IMR-90 (cell line): ENCODE data around the gene SF3A2. TPM values are rescaled to one million over a fixed set of nuclear protein-coding genes. Genes with fewer than 3 reads are reported as not detected.
A peak's percentile ranks its signal among the peaks of the same experiment; 100 is the strongest.

Experiments used
- ATAC-seq: fragments of 200-7000 bp; cut with Tn5 transposase; 2 replicates; pipeline ENCODE4 v1.9.1; 2020; ENCODE audit warnings: low read depth, mild to moderate bottlenecking, moderate library complexity
- BruUV-seq: library from RNA; stranded (reverse); fragments of 400-500 nt; replicated peaks from 2 replicates; lab custom pipeline; 2021; lab: Mats Ljungman, UMichigan
- CTCF ChIA-PET: fragments of 300-600 bp; formaldehyde crosslinking; extraction: SDS; loops from one replicate; lab custom pipeline; 2021; ENCODE audit warnings: antibody characterized with exemption; lab: Yijun Ruan, JAX
- POLR2A ChIA-PET: fragments of 300-600 bp; sonication (Branson Sonifier 250); formaldehyde crosslinking; loops from one replicate; lab custom pipeline; 2022; ENCODE audit warnings: antibody characterized with exemption; ENCODE audit not compliant: unreplicated experiment; lab: Charles Lee
- DNase-seq: peaks from one replicate; pipeline ENCODE4 v3.0.0; 2013
- H2AFZ ChIP-seq: replicated peaks from 2 replicates; pipeline ENCODE3; 2013; ENCODE audit warnings: low read length, mild to moderate bottlenecking; ENCODE audit not compliant: poor library complexity
- H2AK5ac ChIP-seq: 2 replicates; pipeline ENCODE4 v1.6.1; 2013; ENCODE audit warnings: low read depth, low read length, inconsistent platforms
- H2AK9ac ChIP-seq: replicated peaks from 2 replicates; pipeline ENCODE3; 2013; ENCODE audit warnings: mild to moderate bottlenecking, low read depth, low read length, moderate library complexity; ENCODE audit not compliant: poor library complexity
- H2BK120ac ChIP-seq: 2 replicates; pipeline ENCODE4 v1.6.1; 2013; ENCODE audit warnings: low read depth, low read length, inconsistent platforms
- H2BK15ac ChIP-seq: 3 replicates; pipeline ENCODE4 v1.6.1; 2013; ENCODE audit warnings: low read depth, low read length, inconsistent platforms
- H2BK20ac ChIP-seq: 2 replicates; pipeline ENCODE4 v1.6.1; 2013; ENCODE audit warnings: low read depth, mild to moderate bottlenecking, inconsistent platforms, low read length, moderate library complexity
- H2BK5ac ChIP-seq: 2 replicates; pipeline ENCODE4 v1.6.1; 2013; ENCODE audit warnings: mild to moderate bottlenecking, low read depth, low read length, inconsistent platforms; ENCODE audit not compliant: poor library complexity, severe bottlenecking
- H3K14ac ChIP-seq: replicated peaks from 2 replicates; pipeline ENCODE4 v1.6.1; 2013; ENCODE audit warnings: low read depth, low read length, inconsistent platforms
- H3K18ac ChIP-seq: 2 replicates; pipeline ENCODE4 v1.6.1; 2013; ENCODE audit warnings: low read depth, low read length, control low read depth
- H3K23ac ChIP-seq: 2 replicates; pipeline ENCODE4 v1.6.1; 2013; ENCODE audit warnings: low read depth, low read length, inconsistent platforms
- H3K27ac ChIP-seq: 2 replicates; pipeline ENCODE4 v1.5.1; 2013; ENCODE audit warnings: mild to moderate bottlenecking, control low read depth, low read length; ENCODE audit not compliant: insufficient read depth
- H3K27me3 ChIP-seq: 2 replicates; pipeline ENCODE4 v1.6.1; 2013; ENCODE audit warnings: low read length; ENCODE audit not compliant: control insufficient read depth, insufficient read depth
- H3K36me3 ChIP-seq: 2 replicates; pipeline ENCODE4 v1.6.1; 2013; ENCODE audit warnings: low read length, mixed read lengths; ENCODE audit not compliant: control insufficient read depth, insufficient read depth
- H3K4ac ChIP-seq: 2 replicates; pipeline ENCODE4 v1.6.1; 2013; ENCODE audit warnings: low read depth, low read length, inconsistent platforms
- H3K4me1 ChIP-seq: 2 replicates; pipeline ENCODE4 v1.6.1; 2013; ENCODE audit warnings: low read length, mixed read lengths; ENCODE audit not compliant: control insufficient read depth, insufficient read depth
- H3K4me2 ChIP-seq: 2 replicates; pipeline ENCODE4 v1.6.1; 2013; ENCODE audit warnings: low read depth, mild to moderate bottlenecking, control low read depth, low read length, moderate library complexity
- H3K4me3 ChIP-seq: 2 replicates; pipeline ENCODE4 v1.5.1; 2013; ENCODE audit warnings: low read depth, mild to moderate bottlenecking, control low read depth, low read length, moderate library complexity; ENCODE audit not compliant: insufficient read depth
- H3K56ac ChIP-seq: 2 replicates; pipeline ENCODE4 v1.6.1; 2013; ENCODE audit warnings: low read length, inconsistent platforms; ENCODE audit not compliant: insufficient read depth; ENCODE audit errors: extremely low read depth
- H3K79me1 ChIP-seq, 2 experiments: 2 replicates each; pipeline ENCODE4 v1.6.1; 2013; ENCODE audit warnings: low read length in 2 of 2, inconsistent platforms in 1 of 2, low read depth in 1 of 2
- H3K9ac ChIP-seq: 2 replicates; pipeline ENCODE4 v1.6.1; 2013; ENCODE audit warnings: low read depth, low read length, control low read depth
- H3K9me1 ChIP-seq: 2 replicates; pipeline ENCODE4 v1.6.1; 2013; ENCODE audit warnings: low read length, inconsistent platforms; ENCODE audit not compliant: insufficient read depth
- H3K9me3 ChIP-seq: 2 replicates; pipeline ENCODE4 v1.6.1; 2013; ENCODE audit warnings: low read length; ENCODE audit not compliant: control insufficient read depth, insufficient read depth
- H4K20me1 ChIP-seq: 2 replicates; pipeline ENCODE4 v1.6.1; 2013; ENCODE audit warnings: low read length, inconsistent platforms; ENCODE audit not compliant: insufficient read depth
- H4K5ac ChIP-seq: 2 replicates; pipeline ENCODE4 v1.6.1; 2013; ENCODE audit warnings: mild to moderate bottlenecking, low read depth, low read length, control low read depth
- H4K8ac ChIP-seq, 2 experiments: 2 replicates each; pipeline ENCODE4 v1.6.1; 2013; ENCODE audit warnings: low read depth in 2 of 2, low read length in 2 of 2, control low read depth in 1 of 2, inconsistent platforms in 1 of 2
- H4K91ac ChIP-seq: 2 replicates; pipeline ENCODE4 v1.6.1; 2013; ENCODE audit warnings: low read depth, low read length, inconsistent platforms; ENCODE audit not compliant: insufficient read depth
- FOS ChIP-seq: fragments of 150-350 bp; IDR thresholded peaks from 2 replicates; pipeline ENCODE4 v1.6.1; 2016; ENCODE audit warnings: low read depth, low read length
- MAFK ChIP-seq: IDR thresholded peaks from 2 replicates; pipeline ENCODE4 v1.6.1; 2012; ENCODE audit warnings: low read depth, low read length, improper control_type of control experiment
- MXI1 ChIP-seq: IDR thresholded peaks from 2 replicates; pipeline ENCODE4 v1.6.1; 2012; ENCODE audit warnings: low read depth, mild to moderate bottlenecking, low read length, moderate library complexity, borderline replicate concordance
- POLR2A ChIP-seq: IDR thresholded peaks from 2 replicates; pipeline ENCODE4 v1.6.1; 2012; ENCODE audit warnings: mild to moderate bottlenecking, low read depth, low read length
- RCOR1 ChIP-seq: IDR thresholded peaks from 2 replicates; pipeline ENCODE4 v1.6.1; 2012; ENCODE audit warnings: mild to moderate bottlenecking, low read length, improper control_type of control experiment; ENCODE audit not compliant: insufficient replicate concordance
- WGBS, 2 experiments: methylation state at CpG; one replicate each; pipeline versions ENCODE4 v1.1.5 to v1.1.7; 2013; ENCODE audit warnings: missing lambda C conversion rate in 2 of 2; ENCODE audit not compliant: insufficient read length in 1 of 2; ENCODE audit errors: extremely low coverage in 2 of 2; 5-methylcytosine and 5-hydroxymethylcytosine counted together
- dilution Hi-C: fragments of 300-500 bp; cut with HindIII; formaldehyde crosslinking; loops from one replicate; pipeline ENCODE4 v1.14.3; 2018; ENCODE audit warnings: low sequenced_read_pairs; ENCODE audit not compliant: unreplicated experiment
- in situ Hi-C: fragments of 300-500 bp; cut with MboI; formaldehyde crosslinking; loops from 3 replicates; pipeline ENCODE4 v1.14.3; 2019; ENCODE audit warnings: low sequenced_read_pairs, inconsistent platforms, mixed read lengths
- intact Hi-C: fragments of 100-400 bp; cut with micrococcal nuclease; formaldehyde crosslinking; loops from 2 replicates; pipeline ENCODE4 v1.10.0; 2022
- polyA plus RNA-seq, 3 experiments: library from polyadenylated mRNA; depleted of rRNA; stranded (reverse); fragments of >200 nt; gene quantifications; 2 replicates each; pipeline ENCODE4 v1.2.3, GENCODE V29; 2012; ENCODE audit warnings: low replicate concordance in 1 of 3
- total RNA-seq: library from RNA; depleted of rRNA; stranded (reverse); fragments of >200 nt; gene quantifications from 2 replicates; pipeline ENCODE4 v1.2.3, GENCODE V29; 2012
- TF ChIP-seq, protein P1 (sequence below): conservative IDR thresholded peaks from 2 replicates; pipeline ENCODE4 v1.5.1; 2012; ENCODE audit warnings: mild to moderate bottlenecking, low read depth, low read length, improper control_type of control experiment

The SF3A2 gene
- total and polyA plus RNA-seq, 2 of the 4 experiments (the other 2 are of a cell fraction) = 4.8 to 34.5 TPM

DNA sequence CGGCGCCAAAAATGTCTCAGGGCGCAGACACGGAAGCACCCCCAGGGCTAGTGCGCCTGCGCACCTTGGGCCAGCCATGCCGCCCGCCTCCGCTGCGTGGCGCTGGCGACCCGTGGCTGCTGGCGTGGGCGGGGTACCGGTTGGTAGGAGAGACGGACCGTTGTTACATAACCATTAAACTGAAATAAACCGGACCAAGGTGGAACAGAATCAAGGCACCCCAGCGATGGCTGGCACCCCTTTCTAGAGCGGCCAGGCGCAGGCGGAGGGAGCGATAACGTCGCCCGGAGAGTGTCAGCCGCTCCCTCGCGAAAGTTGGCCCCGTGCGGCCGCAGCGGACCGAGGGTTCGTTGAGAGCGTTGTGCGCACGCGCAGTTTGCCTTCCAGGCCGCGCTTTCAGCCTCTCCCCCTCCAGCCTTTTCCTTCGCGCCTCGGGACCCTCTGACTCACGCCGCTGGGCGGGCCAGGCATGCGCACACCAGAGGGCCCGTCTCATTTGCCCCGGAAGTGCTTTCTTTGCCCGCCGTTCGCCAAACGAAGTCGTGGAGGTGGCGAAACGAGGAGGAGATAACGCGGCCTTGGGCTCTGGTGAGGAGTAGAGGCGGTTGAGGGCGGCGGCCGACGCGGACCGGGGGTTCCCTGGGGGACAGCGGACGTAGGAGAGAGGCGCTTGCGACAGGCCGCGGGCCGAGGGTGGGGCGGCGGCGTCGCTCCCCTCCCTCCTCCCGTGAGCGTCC lies at the start of gene SF3A2, which contains the start of gene PLEKHJ1 (continued):
- TF ChIP-seq, protein P1, sequence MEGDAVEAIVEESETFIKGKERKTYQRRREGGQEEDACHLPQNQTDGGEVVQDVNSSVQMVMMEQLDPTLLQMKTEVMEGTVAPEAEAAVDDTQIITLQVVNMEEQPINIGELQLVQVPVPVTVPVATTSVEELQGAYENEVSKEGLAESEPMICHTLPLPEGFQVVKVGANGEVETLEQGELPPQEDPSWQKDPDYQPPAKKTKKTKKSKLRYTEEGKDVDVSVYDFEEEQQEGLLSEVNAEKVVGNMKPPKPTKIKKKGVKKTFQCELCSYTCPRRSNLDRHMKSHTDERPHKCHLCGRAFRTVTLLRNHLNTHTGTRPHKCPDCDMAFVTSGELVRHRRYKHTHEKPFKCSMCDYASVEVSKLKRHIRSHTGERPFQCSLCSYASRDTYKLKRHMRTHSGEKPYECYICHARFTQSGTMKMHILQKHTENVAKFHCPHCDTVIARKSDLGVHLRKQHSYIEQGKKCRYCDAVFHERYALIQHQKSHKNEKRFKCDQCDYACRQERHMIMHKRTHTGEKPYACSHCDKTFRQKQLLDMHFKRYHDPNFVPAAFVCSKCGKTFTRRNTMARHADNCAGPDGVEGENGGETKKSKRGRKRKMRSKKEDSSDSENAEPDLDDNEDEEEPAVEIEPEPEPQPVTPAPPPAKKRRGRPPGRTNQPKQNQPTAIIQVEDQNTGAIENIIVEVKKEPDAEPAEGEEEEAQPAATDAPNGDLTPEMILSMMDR = peak; percentile 99
- TF ChIP-seq FOS = peak; percentile 30; the same call in 1 of the 2 replicates

GRCh38 chr19:2187159-2187558 lies 49.5 kb upstream of the SF3A2 start:
- dilution Hi-C loops = no loop called here
- BruUV-seq = no TSS peak

More at GRCh38 chr19:2187159-2187558, 49.5 kb upstream of the SF3A2 start:
- Histone ChIP-seq H3K18ac (no peak overlapping the region), H3K27me3 (no peaks in the 10 kb centered on the region), H3K4me3 (no peak overlapping the region), H2BK120ac (peak overlapping the region; percentile 75), H4K5ac (no peak overlapping the region), H2BK20ac (peak overlapping the region; percentile 67; the same call in 1 of the 2 replicates), H2AFZ (no peak overlapping the region), H2BK15ac (no peak overlapping the region), H3K4me1 (peaks cover 24% of the 10 kb centered on the region), H4K20me1 (peaks cover 71% of the 10 kb centered on the region), H3K36me3 (peaks cover 51% of the 10 kb centered on the region), H3K23ac (peak overlapping the region; percentile 46), H2AK5ac (peak overlapping the region; percentile 85; the same call in 1 of the 2 replicates), H2AK9ac (peak overlapping the region; percentile 53), H3K4me2 (no peak overlapping the region), H4K8ac (peak overlapping the region in 1 of 2 experiments; percentile 78; a peak in 1 of 4 replicates), H2BK5ac (peak overlapping the region; percentile 56), H3K9me3 (no peaks in the 10 kb centered on the region), H4K91ac (peak overlapping the region; percentile 29; the same call in 1 of the 2 replicates), H3K9ac (0 out of 2 replicates have a peak overlapping the region, but pooled peaks have one; percentile 29), H3K14ac (peak overlapping the region; percentile 87), H3K79me1 (peaks cover 9 to 88% of the 10 kb centered on the region in 2 experiments), H3K9me1 (peaks cover 28% of the 10 kb centered on the region), H3K56ac (peak overlapping the region; percentile 8; the same call in 1 of the 2 replicates), H3K27ac (peak overlapping the region; percentile 69; the same call in 1 of the 2 replicates), H3K4ac (peak overlapping the region; percentile 68)
- in situ Hi-C loops = no loop called here
- WGBS, 2 experiments = 88% methylated on average over 4 of the region's 13 CpGs; no CpG with 5 or more reads in 1 of the 2 experiments
- TF ChIP-seq POLR2A = no peak
- TF ChIP-seq RCOR1 = no peak
- TF ChIP-seq MXI1 = no peak
- TF ChIP-seq MAFK = no peak
- ChIA-PET CTCF (no interaction called here), POLR2A (no interaction called here)
- DNase-seq (no peak), ATAC-seq (no peak)
- intact Hi-C loops = no loop called here
